Mesenchymal stem cell (in vitro differentiated cells and primary cell): Measurements from ENCODE around the gene PRKAB2.
"Not testable (repeated sequence)": the region's sequence is repeated elsewhere in the genome, so short reads cannot be mapped to it uniquely, and the experiment has no call there.

Source experiments
- DNase-seq: peaks from one replicate; pipeline ENCODE4 v3.0.0-alpha.2; 2013
- H2AFZ ChIP-seq: one replicate; pipeline ENCODE4 v1.6.1; 2013; ENCODE audit warnings: low read depth, mild to moderate bottlenecking, control low read depth, inconsistent platforms, low read length, moderate library complexity
- H2AK5ac ChIP-seq: 2 replicates; pipeline ENCODE4 v1.6.1; 2013; ENCODE audit warnings: low read length, moderate library complexity, mild to moderate bottlenecking, inconsistent platforms; ENCODE audit not compliant: severe bottlenecking
- H2BK120ac ChIP-seq: one replicate; pipeline ENCODE4 v1.6.1; 2013; ENCODE audit warnings: low read depth, mild to moderate bottlenecking, inconsistent platforms, low read length, moderate library complexity
- H2BK12ac ChIP-seq, 2 experiments: one replicate each; pipeline ENCODE4 v1.6.1; 2013; ENCODE audit warnings: inconsistent platforms in 2 of 2, low read length in 2 of 2, mild to moderate bottlenecking in 2 of 2, moderate library complexity in 2 of 2, control low read depth in 1 of 2
- H2BK15ac ChIP-seq: one replicate; pipeline ENCODE4 v1.6.1; 2013; ENCODE audit warnings: mild to moderate bottlenecking, low read depth, inconsistent platforms; ENCODE audit not compliant: poor library complexity, severe bottlenecking
- H2BK5ac ChIP-seq: 2 replicates; pipeline ENCODE4 v1.6.1; 2013; ENCODE audit warnings: low read depth, mild to moderate bottlenecking, low read length, control low read depth, inconsistent platforms; ENCODE audit not compliant: poor library complexity, severe bottlenecking
- H3K14ac ChIP-seq, 2 experiments: one replicate each; pipeline ENCODE4 v1.6.1; 2013; ENCODE audit warnings: inconsistent platforms in 2 of 2, low read length in 2 of 2, control low read depth in 1 of 2, mild to moderate bottlenecking in 1 of 2, moderate library complexity in 1 of 2
- H3K18ac ChIP-seq, 2 experiments: one replicate each; pipeline ENCODE4 v1.6.1; 2013; ENCODE audit warnings: inconsistent platforms in 2 of 2, low read length in 2 of 2, control low read depth in 1 of 2, low read depth in 1 of 2, mild to moderate bottlenecking in 1 of 2
- H3K23ac ChIP-seq, 2 experiments: one replicate each; pipeline ENCODE4 v1.6.1; 2013; ENCODE audit warnings: inconsistent platforms in 2 of 2, low read length in 2 of 2, mild to moderate bottlenecking in 2 of 2, moderate library complexity in 2 of 2, control low read depth in 1 of 2
- H3K27ac ChIP-seq: 2 replicates; pipeline ENCODE4 v1.5.1; 2013; ENCODE audit warnings: mild to moderate bottlenecking, moderate library complexity, low read length, control low read depth, inconsistent platforms; ENCODE audit not compliant: poor library complexity, severe bottlenecking
- H3K27me3 ChIP-seq, 2 experiments: 2 replicates each; pipeline versions ENCODE4 v1.6.1 to v1.7.0; 2013; ENCODE audit warnings: low read length in 2 of 2, mild to moderate bottlenecking in 2 of 2, moderate library complexity in 2 of 2, control low read depth in 1 of 2, inconsistent platforms in 1 of 2; ENCODE audit not compliant: control insufficient read depth in 1 of 2, insufficient read depth in 1 of 2
- H3K36me3 ChIP-seq, 2 experiments: 2 replicates each; pipeline versions ENCODE4 v1.6.1 to v1.7.0; 2013; ENCODE audit warnings: low read length in 2 of 2, control low read depth in 1 of 2, inconsistent platforms in 1 of 2, low read depth in 1 of 2, mild to moderate bottlenecking in 1 of 2; ENCODE audit not compliant: insufficient read depth in 2 of 2, control insufficient read depth in 1 of 2
- H3K4ac ChIP-seq, 2 experiments: one replicate each; pipeline ENCODE4 v1.6.1; 2013; ENCODE audit warnings: inconsistent platforms in 2 of 2, low read length in 2 of 2, mild to moderate bottlenecking in 2 of 2, moderate library complexity in 2 of 2, control low read depth in 1 of 2, low read depth in 1 of 2
- H3K4me1 ChIP-seq: 2 replicates; pipeline ENCODE4 v1.6.1; 2013; ENCODE audit warnings: low read depth, low read length, control low read depth; ENCODE audit not compliant: control insufficient read depth, insufficient read depth
- H3K4me2 ChIP-seq: 2 replicates; pipeline ENCODE4 v1.6.1; 2013; ENCODE audit warnings: low read length, mild to moderate bottlenecking, inconsistent platforms; ENCODE audit not compliant: poor library complexity, severe bottlenecking
- H3K4me3 ChIP-seq, 2 experiments: 2 replicates each; pipeline versions ENCODE4 v1.5.1 to v1.7.0; 2013; ENCODE audit warnings: low read length in 2 of 2, mild to moderate bottlenecking in 2 of 2, control low read depth in 1 of 2, low read depth in 1 of 2; ENCODE audit not compliant: insufficient read depth in 1 of 2
- H3K79me1 ChIP-seq: replicated peaks from 2 replicates; pipeline ENCODE4 v1.6.1; 2013; ENCODE audit warnings: mild to moderate bottlenecking, control low read depth, low read length, inconsistent platforms; ENCODE audit not compliant: poor library complexity, severe bottlenecking
- H3K9ac ChIP-seq: 2 replicates; pipeline ENCODE4 v1.7.0; 2013; ENCODE audit warnings: mild to moderate bottlenecking, low read length, moderate library complexity
- H3K9me3 ChIP-seq: 2 replicates; pipeline ENCODE4 v1.7.0; 2013; ENCODE audit warnings: mild to moderate bottlenecking, low read length; ENCODE audit not compliant: control insufficient read depth
- H4K8ac ChIP-seq: one replicate; pipeline ENCODE4 v1.6.1; 2013; ENCODE audit warnings: inconsistent platforms, mild to moderate bottlenecking, low read length, moderate library complexity
- H4K91ac ChIP-seq: one replicate; pipeline ENCODE4 v1.6.1; 2013; ENCODE audit warnings: mild to moderate bottlenecking, low read length, inconsistent platforms
- WGBS: methylation state at CpG from one replicate; pipeline ENCODE4 v1.1.7; 2013; ENCODE audit warnings: mixed read lengths; 5-methylcytosine and 5-hydroxymethylcytosine counted together

PRKAB2 gene

DNA sequence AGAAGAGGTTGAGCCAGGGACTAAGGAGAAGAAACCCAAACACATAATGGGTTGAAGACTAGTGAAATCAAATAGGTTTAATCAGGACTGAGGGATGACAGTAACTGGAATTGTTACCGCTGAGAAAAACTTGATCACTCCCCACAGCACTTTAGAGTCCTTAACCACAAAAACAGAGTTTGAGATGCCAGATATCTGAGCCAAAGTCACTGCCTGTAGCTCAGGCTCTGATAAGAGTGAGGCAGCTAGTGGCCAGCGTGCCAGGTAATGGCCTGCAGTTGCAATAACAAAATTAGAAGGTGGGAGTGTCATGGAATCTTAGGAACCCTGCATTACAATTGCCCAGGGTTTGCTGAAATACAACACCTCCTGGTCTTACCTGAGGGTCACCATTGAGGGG lies 48.0 kb downstream of the PRKAB2 start:
- peaks cover 8 to 10% of the 10 kb centered on the region in 2 experiments for H3K27me3 ChIP-seq
- no peak overlapping the region for H3K4me3 ChIP-seq
- no peak overlapping the region for H3K23ac ChIP-seq
- no peak overlapping the region for H4K8ac ChIP-seq
- H2BK5ac ChIP-seq = no peak overlapping the region
- H2BK120ac ChIP-seq = no peak overlapping the region
- no peak overlapping the region for H3K4me2 ChIP-seq
- H2BK15ac ChIP-seq = no peak overlapping the region
- WGBS = 69% methylated on average over 2 of the region's 2 CpGs
- H3K4me1 ChIP-seq = no peaks in the 10 kb centered on the region
- no peak for DNase-seq
- H3K4ac ChIP-seq = no peak overlapping the region
- no peaks in the 10 kb centered on the region for H3K9me3 ChIP-seq
- H4K91ac ChIP-seq = no peak overlapping the region
- H3K18ac ChIP-seq = no peak overlapping the region
- no peaks in the 10 kb centered on the region for H3K79me1 ChIP-seq
- H2AK5ac ChIP-seq = no peak overlapping the region
- no peaks in the 10 kb centered on the region for H3K36me3 ChIP-seq
- H3K27ac ChIP-seq = no peak overlapping the region
- no peak overlapping the region for H3K14ac ChIP-seq
- no peak overlapping the region for H2BK12ac ChIP-seq
- H3K9ac ChIP-seq = no peak overlapping the region
- no peak overlapping the region for H2AFZ ChIP-seq

DNA sequence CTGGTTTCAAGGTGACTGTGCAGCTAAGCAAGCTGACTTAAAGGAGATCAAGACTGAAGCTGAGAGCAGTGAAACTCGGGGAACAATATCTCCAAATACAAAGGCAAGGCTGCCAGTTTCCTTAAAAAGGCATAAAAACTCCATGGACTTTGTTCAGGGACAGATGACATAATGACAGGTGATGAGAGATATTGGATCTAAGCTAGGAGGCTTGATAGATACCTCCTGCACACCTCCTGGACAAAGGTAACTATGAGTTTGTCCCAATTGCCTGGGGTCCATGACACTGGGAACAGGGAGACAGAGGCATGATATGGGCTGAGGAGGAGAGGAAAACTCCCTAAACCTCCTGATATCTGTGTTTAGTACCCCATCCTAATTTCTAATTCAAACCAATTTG lies 55.2 kb downstream of the PRKAB2 start:
- 85% methylated on average over 1 of the region's 1 CpG for WGBS
- Histone ChIP-seq H4K8ac (no peak overlapping the region), H2BK5ac (no peak overlapping the region), H3K23ac (no peak overlapping the region), H3K18ac (no peak overlapping the region), H3K36me3 (no peaks in the 10 kb centered on the region), H3K4ac (no peak overlapping the region), H2AK5ac (no peak overlapping the region), H4K91ac (no peak overlapping the region), H2AFZ (no peak overlapping the region), H3K4me3 (no peak overlapping the region), H3K27ac (no peak overlapping the region), H3K14ac (no peak overlapping the region), H3K9ac (no peak overlapping the region), H2BK15ac (no peak overlapping the region), H3K4me1 (no peaks in the 10 kb centered on the region), H3K79me1 (no peaks in the 10 kb centered on the region), H3K4me2 (no peak overlapping the region), H2BK12ac (no peak overlapping the region), H3K27me3 (peaks cover 8 to 17% of the 10 kb centered on the region in 2 experiments), H3K9me3 (no peaks in the 10 kb centered on the region), H2BK120ac (no peak overlapping the region)
- no peak for DNase-seq

DNA sequence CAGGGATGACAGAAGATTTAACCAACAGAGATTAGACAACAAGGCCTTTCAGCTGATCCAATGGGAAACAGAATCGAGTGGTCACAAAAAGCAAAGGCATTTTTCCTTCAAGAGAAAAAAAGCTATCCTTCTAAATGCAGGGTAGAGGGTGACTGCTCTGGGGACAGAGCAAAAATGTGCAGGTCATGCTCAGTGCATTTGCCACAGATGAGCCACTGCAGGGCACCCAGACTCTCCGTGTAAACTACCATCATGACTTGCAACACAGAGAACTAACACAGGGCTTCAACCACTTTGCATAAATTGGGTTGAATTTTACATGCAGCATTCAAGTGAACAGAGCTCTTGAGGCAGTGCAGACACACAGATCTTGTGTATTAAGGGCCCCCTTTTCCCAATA lies 56.8 kb downstream of the PRKAB2 start:
- H3K27me3 ChIP-seq = peaks cover 5 to 11% of the 10 kb centered on the region in 2 experiments
- no peak overlapping the region for H4K91ac ChIP-seq
- WGBS = no CpG with 5 or more reads among the region's 2 CpGs
- H3K18ac ChIP-seq = no peak overlapping the region
- H2AFZ ChIP-seq = no peak overlapping the region
- no peak overlapping the region for H3K4ac ChIP-seq
- no peak for DNase-seq
- H3K9me3 ChIP-seq = no peaks in the 10 kb centered on the region
- no peak overlapping the region for H3K14ac ChIP-seq
- no peak overlapping the region for H2BK120ac ChIP-seq
- H3K9ac ChIP-seq = no peak overlapping the region
- H3K4me2 ChIP-seq = no peak overlapping the region
- H2BK15ac ChIP-seq = no peak overlapping the region
- H3K79me1 ChIP-seq = no peaks in the 10 kb centered on the region
- H3K23ac ChIP-seq = no peak overlapping the region
- H2BK5ac ChIP-seq = no peak overlapping the region
- no peaks in the 10 kb centered on the region for H3K4me1 ChIP-seq
- no peak overlapping the region for H2AK5ac ChIP-seq
- H4K8ac ChIP-seq = no peak overlapping the region
- H3K27ac ChIP-seq = no peak overlapping the region
- no peak overlapping the region for H3K4me3 ChIP-seq
- no peak overlapping the region for H2BK12ac ChIP-seq
- H3K36me3 ChIP-seq = no peaks in the 10 kb centered on the region

DNA sequence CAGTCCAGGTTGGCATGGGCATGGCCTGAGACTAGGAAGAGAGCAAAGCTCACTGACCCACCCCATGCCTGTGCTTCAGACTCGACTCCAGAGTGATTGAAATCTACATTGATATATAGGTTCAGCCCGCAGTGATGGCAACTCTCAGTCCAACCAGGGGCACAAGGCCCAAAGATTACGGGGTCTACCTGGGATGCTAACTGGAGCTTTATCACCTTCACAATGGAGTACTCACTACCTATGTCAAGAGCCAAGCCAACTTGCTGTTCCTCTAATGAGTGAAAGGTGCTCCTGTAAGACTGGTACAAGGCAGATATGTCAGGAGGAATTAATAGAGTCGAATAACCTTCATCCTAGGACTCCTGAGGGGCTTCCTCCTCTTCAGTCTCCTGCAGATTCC lies 57.2 kb downstream of the PRKAB2 start:
- not testable (repeated sequence) for DNase-seq, H3K18ac ChIP-seq, H3K4ac ChIP-seq, H3K9me3 ChIP-seq, H4K8ac ChIP-seq, H3K14ac ChIP-seq, H3K27ac ChIP-seq, H3K23ac ChIP-seq, H2AK5ac ChIP-seq, H3K4me1 ChIP-seq, H2BK5ac ChIP-seq, H3K79me1 ChIP-seq, H2BK15ac ChIP-seq, H2AFZ ChIP-seq, H2BK12ac ChIP-seq, H3K4me3 ChIP-seq, H2BK120ac ChIP-seq, H3K9ac ChIP-seq, H3K4me2 ChIP-seq, H4K91ac ChIP-seq, H3K36me3 ChIP-seq
- peaks cover 4 to 13% of the 10 kb centered on the region in 2 experiments for H3K27me3 ChIP-seq
- WGBS = 68% methylated on average over 4 of the region's 4 CpGs
